Uterus (tissue), 2 donors: ENCODE results near the gene FEZF1.

Experiments
- CTCF ChIP-seq, 4 experiments: fragments of 200-600 bp in 2 of 4; fragments of 450-650 bp in 2 of 4; sonication (generic) in 2 of 4; IDR thresholded peaks; one replicate each; pipeline ENCODE4 v1.5.1; 2016 to 2019; ENCODE audit warnings: antibody characterized with exemption in 4 of 4, mild to moderate bottlenecking in 2 of 4, moderate library complexity in 1 of 4
- POLR2A ChIP-seq, 2 donors: fragments of 450-650 bp; IDR thresholded peaks; one replicate each; pipeline ENCODE4 v1.6.1; 2016; ENCODE audit warnings: antibody characterized with exemption in 2 of 2, mild to moderate bottlenecking in 1 of 2, moderate library complexity in 1 of 2

DNA sequence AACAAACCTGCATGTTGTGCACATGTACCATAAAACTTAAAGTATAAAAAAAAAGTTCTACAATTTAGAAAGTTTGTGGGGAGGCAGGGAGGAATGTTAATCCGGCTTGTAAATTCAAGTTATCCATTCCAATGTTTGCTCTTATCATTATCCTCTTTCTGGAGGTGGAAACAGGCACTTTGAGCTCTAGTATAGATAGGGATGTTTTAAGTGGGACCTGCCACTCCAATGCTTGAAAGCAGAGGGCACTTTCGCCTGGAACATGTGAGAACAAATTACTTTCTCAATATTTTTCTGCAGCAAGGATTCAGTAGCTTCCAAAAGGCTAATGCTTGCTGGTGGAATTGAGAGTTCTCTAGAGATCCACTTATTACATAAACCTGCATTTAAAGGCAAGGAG, 45.6 kb downstream of the FEZF1 start:
- TF ChIP-seq POLR2A (IDR thresholded peaks at IDR 0.05) (no peak), CTCF (IDR thresholded peaks at IDR 0.05) (no peak)
